GM19467 (cell line): Measurements from ENCODE around the gene CDK18.

Experiments
- ATAC-seq: cut with Tn5 transposase; IDR thresholded peaks from one replicate; pipeline ENCODE4 v1.9.1; 2021; ENCODE audit warnings: mild to moderate bottlenecking, moderate library complexity; ENCODE audit not compliant: unreplicated experiment

The CDK18 gene

DNA sequence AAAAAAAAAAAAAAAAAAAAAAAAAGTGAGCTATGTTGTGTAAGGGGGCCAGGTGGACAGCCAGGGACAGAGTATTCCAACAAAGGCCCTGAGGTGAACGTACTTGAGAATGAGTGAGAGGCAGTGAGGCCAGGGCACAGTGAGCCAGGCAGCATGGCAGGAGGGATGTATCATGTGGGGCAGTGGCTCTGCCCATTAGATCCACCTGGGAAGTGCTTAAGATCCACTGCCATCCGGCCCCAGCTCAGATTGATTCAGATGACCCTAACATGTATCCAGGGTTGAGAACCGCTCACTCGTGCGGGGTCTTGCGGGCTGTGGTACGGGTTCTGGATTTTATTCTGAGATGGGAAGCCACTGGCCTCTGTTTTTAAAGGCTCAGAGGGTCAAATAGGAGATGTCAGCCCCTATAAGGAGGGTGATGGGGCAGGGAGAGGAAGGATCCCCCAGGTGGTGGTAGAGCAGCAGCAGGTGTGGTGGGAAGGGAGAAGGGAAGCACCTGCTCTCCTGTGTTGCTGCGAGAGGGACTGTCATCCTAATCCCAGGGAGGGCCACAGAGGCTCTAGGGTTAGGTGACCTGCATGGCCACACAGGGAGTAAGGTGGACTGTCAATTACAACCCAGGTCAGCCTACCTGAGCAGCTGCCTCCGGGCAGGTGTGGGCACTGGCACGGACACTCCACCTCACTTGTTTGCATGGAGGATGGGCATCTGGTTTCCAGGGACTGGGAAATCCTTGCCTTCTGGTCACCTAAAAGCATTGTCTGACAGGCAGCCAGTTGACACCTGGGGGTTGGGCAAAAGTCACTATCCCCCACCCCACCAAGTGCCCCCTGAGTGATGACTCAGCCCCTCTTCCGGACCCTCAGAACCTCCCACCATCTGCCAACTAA, 31.6 kb downstream of the CDK18 start:
- ATAC-seq, result no peak

DNA sequence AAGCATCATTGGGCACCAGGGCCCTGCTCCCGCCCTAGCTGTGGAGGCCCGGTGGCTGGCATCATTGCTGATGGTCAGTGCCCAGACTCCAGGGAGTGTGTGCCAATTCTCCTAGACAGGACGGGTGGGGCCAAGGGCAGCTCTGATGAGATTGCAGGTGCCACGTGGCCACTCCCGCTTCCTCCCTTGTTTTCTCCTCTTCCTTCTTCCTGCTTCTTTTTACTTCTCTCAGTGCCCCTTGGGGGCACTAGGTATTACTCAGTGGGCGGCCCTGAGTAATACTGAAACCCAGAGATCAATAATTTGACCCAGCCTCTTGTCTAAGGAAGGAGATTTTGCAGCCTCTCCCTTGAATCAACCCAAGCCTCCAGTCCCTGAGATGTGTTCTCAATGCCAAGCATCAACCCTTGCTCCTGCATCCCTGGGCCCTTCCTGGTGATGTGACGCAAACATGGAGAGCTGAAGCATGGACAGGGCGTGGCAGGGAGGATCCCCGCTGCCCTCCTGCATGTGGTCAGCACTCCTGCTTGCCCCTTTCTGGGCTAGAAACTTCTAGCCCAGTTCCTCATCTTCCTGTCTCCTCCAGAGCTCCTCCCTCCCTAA, 32.4 kb downstream of the CDK18 start:
- no peak for ATAC-seq

DNA sequence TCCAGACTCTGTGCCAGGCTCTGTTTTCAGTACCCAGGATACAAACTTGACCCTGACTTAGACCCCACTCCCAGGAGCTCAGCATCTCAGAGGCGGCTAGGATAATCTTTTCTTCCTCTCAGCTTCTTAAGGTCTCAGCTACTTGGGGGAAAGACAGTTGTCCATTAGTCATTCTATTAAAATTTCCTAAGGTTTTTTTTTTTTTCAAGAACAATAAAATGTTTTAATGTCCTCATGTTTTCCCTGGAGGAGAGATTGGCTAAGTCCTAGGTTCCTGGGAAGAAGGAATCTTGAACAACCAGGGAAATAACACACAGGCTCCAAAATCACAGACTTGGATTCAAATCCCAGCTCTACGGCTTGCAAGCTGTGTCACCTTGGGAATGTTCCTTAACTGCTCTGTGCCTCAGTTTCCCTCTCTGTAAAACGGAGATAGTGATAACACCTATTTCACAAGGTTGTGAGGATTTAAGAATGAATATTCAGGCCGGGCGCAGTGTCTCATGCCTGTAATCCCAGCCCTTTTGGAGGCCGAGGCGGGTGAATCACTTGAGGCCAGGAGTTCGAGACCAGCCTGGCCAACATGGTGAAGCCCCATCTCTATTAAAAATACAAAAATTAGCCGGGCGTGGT, 33.0 kb downstream of the CDK18 start:
- ATAC-seq, result no peak

DNA sequence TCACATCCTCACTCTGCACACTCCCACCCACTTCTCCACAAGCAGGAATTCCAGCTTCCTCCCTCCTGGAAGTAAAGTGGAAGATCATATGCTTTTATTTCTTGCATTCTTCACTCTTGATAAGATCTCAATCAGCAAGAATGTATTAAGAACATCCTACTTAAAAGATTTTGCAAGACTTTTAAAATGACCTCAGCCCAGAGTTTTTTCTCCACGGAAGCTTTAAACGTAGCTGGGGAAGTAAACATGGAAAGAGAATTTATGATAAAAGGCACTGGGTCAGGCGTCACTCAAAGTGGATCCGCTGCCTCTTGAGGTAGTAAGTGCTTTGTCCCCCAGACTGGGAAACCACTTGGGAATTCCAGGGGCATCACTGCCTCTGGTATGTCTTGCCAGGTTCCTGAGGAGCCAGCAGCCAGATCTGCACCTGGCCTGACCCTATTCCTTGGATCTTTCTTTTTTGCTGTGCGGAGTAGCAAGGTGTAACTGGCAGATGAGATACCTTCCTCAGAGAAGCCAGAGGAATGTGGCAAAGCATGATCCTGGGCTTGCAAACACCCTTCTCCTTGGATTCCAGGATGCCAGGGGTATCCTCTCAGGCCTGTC, 33.9 kb downstream of the CDK18 start:
- no peak for ATAC-seq

DNA sequence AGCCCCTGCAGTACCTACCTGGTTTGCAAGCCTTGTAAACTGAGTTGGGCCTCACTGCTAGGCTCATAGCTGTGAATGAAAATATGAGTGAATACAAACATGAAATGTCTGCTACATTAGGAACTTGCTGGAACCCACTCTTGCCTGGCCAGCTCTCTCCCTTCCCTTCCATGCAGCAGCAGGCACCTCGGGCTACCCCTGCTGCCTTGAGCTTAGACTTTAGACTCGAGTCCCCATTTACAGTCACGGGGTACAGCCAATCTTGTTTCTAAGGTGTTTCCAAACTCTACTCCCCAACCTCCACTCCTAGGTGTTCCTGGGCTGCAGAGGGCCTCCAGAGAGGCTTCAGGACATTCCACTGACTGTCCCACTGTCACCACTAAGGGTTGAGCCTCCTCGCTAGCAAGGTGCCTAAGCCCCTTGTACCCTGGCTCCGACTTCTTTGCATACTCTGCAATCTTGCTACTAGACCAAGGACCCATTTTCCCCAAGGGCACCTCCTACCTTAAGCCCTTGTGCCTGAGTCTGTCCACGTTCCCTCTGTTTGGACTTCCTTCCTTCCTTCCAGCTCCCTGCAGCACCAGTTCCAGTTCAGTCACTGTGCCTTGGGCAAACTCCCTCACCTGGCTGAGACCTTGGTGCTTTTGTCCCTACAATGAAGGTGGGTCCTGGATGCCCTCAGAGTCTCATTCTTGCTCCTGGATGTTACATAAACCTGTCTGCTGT, 36.9 kb downstream of the CDK18 start:
- ATAC-seq, result no peak

DNA sequence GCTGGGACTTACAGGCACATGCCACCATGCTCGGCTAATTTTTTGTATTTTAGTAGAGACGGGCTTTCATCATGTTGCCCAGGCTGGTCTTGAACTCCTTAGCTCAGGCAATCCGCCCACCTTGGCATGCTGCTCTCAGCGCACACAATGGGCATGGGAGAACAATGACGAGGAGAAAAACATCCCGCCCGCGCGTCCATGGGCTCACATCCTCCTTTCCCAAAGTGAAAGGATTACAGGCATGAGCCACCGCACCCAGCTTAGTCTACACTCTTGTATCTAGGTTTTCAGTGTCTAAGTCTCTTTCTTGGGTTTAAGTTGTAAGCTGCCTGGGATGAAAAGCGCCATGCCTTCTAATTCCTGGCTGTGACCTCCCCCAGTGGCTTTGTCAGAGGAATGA, 37.9 kb downstream of the CDK18 start:
- no peak for ATAC-seq

DNA sequence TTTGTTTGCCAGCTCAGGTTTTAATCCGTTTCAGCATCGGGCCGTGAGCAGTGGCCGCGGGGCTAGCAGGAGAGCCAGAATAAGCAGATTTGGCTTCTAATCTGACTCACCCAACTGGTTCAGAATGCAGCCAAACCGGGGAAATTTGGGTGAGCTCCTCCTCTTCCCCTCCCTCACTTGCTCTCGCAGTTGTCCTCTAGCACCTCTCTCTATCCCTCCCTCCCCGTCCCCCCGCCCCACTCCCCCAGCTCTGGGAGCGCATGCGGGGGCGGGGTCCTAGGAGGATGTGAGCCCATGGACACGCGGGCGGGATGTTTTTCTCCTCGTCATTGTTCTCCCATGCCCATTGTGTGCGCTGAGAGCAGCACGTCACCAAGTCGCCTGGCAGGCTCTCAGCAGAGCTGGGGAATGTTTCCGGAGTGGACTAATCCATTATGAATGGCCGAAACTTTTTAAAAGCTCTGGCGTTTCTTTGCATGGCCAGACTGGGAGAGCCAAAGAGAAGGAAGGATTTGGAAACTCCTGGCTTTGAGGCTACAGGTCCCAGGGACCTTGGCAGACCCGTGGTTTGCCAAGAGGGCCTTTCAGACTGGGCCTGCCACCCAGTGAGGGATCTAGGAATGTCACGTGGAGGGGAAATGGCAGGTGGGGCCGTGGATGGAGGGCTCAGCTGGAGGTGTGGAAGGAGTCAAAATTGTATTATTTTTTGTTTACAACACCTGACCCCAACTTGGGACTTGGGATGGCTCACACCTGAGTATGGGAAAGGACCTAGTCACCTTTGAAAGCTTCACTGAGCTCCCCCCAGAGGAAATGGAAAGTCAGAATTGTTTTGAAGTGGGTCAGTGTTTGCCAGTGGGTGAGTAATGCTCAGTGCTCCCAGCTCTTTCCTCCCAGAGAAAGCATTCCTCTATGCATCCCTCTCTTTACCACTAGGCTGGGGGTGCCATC, 39.2 kb downstream of the CDK18 start:
- no peak for ATAC-seq

DNA sequence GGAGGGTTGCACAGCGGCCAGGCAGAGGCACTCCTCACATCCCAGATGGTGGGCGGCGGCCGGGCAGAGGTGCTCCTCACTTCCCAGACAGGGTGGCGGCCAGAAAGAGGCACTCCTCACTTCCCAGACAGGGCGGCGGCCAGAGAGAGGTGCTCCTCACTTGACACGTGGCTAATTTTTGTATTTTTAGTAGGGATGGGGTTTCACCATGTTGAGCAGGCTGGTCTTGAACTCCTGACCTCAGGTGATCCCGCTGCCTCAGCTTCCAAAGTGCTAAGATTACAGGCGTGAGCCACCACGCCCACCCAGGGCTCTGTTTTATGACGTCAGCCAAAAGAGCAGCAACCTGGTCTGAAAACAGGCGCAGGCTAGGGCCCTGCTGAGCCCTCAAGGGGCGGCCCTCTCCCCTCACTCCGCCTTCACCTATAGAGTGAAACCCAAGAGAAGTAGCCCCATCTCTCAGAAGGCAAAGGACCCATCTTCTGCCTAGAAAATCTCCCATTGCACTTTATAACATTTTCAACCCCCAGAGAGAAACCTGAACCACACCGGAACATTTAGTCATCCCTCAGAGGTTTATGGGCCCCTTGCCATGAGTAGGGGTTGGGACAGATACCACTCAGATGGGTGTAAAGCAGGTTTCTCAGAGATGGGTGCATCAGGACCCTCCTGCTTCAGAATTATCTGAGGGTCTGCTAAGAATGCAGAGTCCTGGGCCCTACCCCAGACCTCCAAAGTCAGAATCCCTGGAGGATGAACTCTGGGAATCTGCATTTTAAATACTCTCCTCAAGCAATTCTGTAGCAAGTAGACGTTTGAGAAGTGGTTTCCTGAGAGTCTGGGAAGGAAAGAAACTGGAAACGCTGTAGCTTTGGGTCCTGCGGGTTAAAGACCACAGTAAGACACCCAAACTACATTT, 40.8 kb downstream of the CDK18 start:
- no peak for ATAC-seq

DNA sequence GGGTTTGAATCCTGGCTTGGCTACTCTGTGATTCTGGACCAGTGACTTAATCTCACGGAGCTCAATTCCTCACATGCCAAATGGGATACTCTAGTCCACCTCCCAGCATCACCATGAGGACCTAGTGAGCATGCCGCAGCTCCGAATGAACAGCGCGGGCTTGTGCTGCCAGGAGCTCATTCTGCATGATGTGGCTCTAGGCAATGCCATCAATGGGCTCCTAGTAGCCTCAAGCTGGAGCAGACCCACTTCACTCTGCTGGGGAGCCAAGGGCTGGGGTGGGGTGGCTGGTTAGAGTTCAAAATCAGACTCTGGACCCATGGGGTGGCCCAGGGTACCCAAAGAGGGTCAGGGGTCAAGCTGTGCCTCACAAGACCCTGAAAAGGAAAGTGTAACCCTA, 41.5 kb downstream of the CDK18 start:
- no peak for ATAC-seq

DNA sequence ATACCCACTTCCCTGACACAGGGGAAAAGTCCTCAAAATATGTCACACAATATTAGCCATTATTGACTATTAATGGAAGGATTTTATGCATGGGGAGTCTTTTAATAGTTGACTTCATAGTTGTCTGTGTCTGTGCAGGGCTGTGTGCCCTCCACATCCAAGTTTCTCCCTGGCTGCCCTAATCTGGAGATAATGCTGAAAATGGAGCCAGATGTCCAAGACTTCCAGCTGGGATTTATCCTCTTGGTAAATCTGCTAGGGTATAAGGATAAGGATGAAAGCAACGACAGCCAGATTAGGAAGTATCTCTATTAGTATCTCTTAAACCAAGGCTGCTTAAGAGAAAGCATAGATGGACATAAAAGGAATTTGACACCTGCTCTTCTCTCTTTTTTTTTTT, 42.1 kb downstream of the CDK18 start:
- ATAC-seq, result no peak

DNA sequence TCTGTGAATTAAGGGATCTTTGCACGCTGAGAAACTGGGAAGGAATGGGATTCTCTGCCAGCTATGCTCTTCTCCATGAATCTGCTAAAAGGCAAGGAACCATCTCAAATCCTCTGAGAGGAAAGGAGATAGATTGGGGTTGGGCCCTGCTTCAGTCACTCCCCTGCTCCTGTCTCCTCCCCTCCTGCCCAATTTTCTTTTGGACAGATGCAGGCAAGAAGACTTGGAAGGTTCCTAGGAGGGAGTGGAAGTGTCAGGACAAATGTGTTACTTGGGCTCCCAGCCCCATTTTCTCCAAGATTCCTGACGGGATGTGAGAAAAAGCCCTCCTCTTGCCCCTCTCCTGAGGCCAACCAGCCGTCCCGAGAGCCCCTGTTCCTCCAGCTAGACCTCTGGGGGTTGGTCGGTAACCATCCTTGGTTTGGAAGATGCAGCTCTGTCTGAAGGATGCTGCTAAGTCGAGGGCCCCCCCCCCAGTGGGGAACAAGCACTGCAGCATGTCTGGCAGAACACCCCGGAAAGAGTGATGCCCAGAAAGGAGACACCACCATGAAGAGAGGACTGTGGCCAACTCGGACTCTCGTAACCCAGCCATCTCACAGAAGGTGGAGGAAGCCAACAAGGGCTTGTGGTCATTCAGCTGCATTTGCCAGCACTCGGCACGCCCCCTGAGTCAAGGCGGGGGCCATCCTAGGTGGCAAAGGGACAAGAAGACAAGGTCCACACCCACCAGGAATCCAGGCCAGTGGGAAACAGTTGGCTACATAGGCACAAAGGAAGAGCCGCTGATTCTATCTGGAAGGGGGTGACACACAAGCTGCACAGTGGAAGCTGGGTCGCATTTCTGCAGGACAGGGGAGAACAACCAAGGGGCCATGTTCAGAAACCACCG, 43.7 kb downstream of the CDK18 start:
- ATAC-seq, result no peak

DNA sequence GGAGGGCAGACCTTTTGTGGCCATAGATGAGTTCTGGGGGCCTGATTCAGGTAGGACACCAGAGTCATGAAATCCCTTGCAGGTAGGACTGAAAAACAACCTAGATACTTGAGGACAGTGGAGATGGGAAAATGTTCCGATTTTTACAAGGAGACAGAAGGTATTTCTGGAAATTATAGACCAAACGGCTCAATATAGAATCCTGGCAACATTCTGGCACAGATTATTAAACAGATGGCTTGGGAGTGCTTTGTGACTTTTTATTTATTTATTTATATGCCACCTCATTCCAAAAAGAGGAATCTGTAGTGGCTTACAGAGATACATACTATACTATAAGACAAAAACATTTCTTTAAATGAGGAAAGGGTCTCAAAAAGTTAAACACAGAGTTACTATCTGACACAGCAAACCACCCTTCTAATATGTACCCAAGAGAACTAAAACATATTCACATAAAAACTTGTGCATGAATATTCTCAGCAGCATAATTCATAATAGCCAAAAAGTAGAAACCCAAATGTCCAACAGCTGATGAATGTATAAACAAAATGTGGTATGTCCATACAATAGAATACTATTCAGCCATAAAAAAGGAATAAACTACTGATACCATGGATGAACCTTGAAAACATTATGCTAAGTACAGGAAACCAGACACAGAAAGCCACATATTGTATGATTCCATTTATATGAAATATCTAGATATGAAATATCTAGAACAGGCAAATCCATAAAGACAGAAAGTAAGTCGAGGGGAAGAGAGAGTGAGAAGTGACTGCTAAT, 49.8 kb downstream of the CDK18 start:
- no peak for ATAC-seq

DNA sequence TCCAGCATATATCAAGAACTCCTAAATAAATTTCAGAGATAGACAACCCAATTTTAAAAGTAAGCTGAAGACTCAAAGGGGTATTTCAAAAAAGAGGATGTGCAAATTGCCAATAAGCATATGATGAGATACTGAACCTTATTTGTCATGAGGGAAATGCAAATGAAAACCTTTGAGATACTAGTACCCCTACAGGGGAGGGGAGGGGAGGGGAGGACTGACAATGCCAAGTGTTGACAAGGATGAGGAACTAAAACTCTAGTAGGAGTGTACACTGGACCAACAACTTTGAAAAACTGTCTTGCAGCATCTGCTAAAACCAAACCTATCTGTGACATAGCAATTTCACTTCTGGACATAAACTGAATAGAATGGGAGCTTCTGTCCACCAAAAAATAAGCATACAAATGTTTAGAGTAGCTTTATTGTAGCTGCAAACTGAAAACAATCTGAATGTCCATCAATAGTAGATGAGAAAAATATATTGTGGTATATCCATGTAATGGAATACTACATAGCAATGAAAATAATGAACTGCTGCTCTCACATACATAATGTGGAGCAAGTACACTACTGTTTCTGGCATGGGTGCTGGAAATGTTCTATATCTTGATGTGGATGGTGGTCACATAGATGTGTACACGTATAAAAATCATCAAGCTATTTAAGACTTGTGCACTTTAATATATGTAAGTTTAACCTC, 57.2 kb downstream of the CDK18 start:
- ATAC-seq, result no peak

DNA sequence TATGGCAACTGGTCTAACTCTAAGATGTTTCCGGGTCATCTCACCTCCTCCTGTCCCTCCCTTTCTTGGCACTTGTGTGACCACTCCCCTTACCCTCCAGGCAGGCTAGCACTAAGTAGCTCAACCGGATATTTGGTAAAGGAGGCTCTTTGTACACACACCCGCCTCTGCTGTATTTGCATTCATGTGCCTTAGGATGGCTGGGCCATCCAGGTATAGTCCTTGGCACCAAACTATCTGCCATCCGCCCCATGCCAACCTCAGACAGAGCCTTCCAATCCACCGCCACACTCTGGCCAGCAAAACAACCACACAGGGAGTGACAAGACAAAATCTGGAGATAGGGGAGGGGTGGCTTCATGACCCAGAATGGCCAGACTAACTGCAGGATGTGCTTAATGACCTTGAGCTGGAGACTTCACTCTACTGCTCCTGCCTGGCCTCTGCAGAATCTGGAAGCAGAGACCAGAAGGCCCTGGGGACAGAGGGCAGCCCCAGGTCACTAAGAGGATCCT, 59.5 kb downstream of the CDK18 start:
- no peak for ATAC-seq

DNA sequence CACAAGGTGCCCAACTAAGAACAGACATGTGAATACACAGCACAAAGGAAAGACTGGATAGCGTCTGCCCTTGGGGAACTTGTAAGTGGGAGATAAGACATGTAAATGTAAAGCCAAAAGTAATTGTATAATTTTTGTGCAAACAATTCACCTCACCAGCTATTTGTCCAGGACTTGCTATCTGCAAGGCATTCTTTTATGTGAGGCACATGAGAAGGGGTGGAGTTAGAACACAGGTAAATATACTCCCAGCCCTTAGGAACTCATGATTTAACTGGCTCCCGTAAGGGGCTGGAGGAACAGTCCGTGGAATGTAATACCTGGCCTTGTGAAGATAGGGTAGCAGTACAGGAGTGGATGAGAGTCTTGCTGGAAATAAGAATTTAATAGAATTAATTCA, 61.3 kb downstream of the CDK18 start:
- no peak for ATAC-seq

DNA sequence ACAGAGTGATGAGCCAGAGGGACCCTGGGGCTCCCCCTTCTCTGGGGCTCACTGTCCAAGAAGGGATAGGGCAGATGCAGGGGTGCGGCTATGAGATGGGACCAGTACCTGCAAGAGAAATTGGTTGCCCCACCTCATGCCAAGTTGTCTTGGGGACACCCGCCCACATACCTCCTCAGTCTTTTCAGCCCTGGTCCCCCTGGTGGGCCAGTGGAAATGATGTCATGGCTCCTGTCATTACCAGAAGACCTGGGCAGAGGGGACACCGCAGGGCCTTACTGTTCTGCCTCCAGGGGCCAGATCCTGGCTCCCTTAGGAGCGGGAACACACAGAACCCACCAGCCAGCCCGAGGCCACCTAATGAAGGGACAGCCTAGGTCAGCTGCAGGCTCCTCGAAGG, 63.2 kb downstream of the CDK18 start:
- no peak for ATAC-seq
